CD4-positive, alpha-beta T cell (primary cell): ENCODE measurements around the gene CELA3B. TPM values are rescaled to one million over a fixed set of nuclear protein-coding genes. Genes with fewer than 3 reads are reported as not detected.
"Not testable (repeated sequence)": the region's sequence is repeated elsewhere in the genome, so short reads cannot be mapped to it uniquely, and the experiment has no call there.

Experiments used
- ATAC-seq: fragments of 200-7000 bp; cut with Tn5 transposase; one replicate; pipeline ENCODE4 v1.10.0; 2022; ENCODE audit warnings: mild to moderate bottlenecking; ENCODE audit not compliant: poor library complexity
- CTCF ChIA-PET: fragments of 350-600 bp; sonication (Branson Sonifier 250); formaldehyde crosslinking; loops from one replicate; lab custom pipeline; 2021; ENCODE audit warnings: antibody characterized with exemption, inconsistent platforms; lab: Charles Lee
- POLR2A ChIA-PET: fragments of 350-600 bp; sonication (Branson Sonifier 250); formaldehyde crosslinking; loops from one replicate; lab custom pipeline; 2021; ENCODE audit warnings: antibody characterized with exemption, inconsistent platforms; lab: Charles Lee
- DNase-seq, 14 experiments: peaks; one replicate each; pipeline ENCODE4 v3.0.0-alpha.2; 2013 to 2020; ENCODE audit warnings: mixed read lengths in 2 of 14
- H3K27ac ChIP-seq, 2 donors: one replicate each; pipeline versions ENCODE4 v1.5.1 to v1.7.0; 2013; ENCODE audit warnings: low read length in 2 of 2, low read depth in 1 of 2, mild to moderate bottlenecking in 1 of 2
- H3K27me3 ChIP-seq, 2 experiments: 1 replicate in 1 of 2; 2 replicates in 1 of 2; pipeline versions ENCODE4 v1.6.1 to v1.7.0; 2013; ENCODE audit warnings: low read length in 2 of 2, control low read depth in 1 of 2, mild to moderate bottlenecking in 1 of 2, moderate library complexity in 1 of 2; ENCODE audit not compliant: insufficient read depth in 2 of 2, control insufficient read depth in 1 of 2
- H3K36me3 ChIP-seq: one replicate; pipeline ENCODE4 v1.6.1; 2013; ENCODE audit warnings: low read length, control low read depth; ENCODE audit not compliant: insufficient read depth
- H3K4me1 ChIP-seq: one replicate; pipeline ENCODE4 v1.6.1; 2013; ENCODE audit warnings: low read length, control low read depth; ENCODE audit not compliant: insufficient read depth
- H3K4me3 ChIP-seq: one replicate; pipeline ENCODE4 v1.5.1; 2013; ENCODE audit warnings: mild to moderate bottlenecking, low read length, moderate library complexity
- H3K9me3 ChIP-seq, 2 experiments: 1 replicate in 1 of 2; 2 replicates in 1 of 2; pipeline versions ENCODE4 v1.6.1 to v1.7.0; 2013; ENCODE audit warnings: low read length in 2 of 2, mild to moderate bottlenecking in 2 of 2, control low read depth in 1 of 2, moderate library complexity in 1 of 2; ENCODE audit not compliant: control insufficient read depth in 1 of 2, insufficient read depth in 1 of 2
- H3K27ac Mint-ChIP-seq: one replicate; pipeline ENCODE4 v1.8.0; 2020; ENCODE audit warnings: mixed read lengths
- H3K27me3 Mint-ChIP-seq: one replicate; pipeline ENCODE4 v1.8.0; 2021; ENCODE audit warnings: mixed read lengths
- H3K36me3 Mint-ChIP-seq: one replicate; pipeline ENCODE4 v1.8.0; 2021; ENCODE audit warnings: low read depth, mixed read lengths
- H3K4me1 Mint-ChIP-seq: one replicate; pipeline ENCODE4 v1.8.0; 2021; ENCODE audit warnings: low read depth, mixed read lengths
- H3K4me3 Mint-ChIP-seq: one replicate; pipeline ENCODE4 v1.8.0; 2020; ENCODE audit warnings: mild to moderate bottlenecking, mixed read lengths
- H3K9me3 Mint-ChIP-seq: one replicate; pipeline ENCODE4 v1.8.0; 2020; ENCODE audit warnings: mixed read lengths
- intact Hi-C, 2 experiments: fragments of 100-400 bp; cut with DNase I in 1 of 2; cut with micrococcal nuclease in 1 of 2; formaldehyde crosslinking; loops; one replicate each; pipeline versions ENCODE4 v1.15.1 to v1.9.0; 2023 to 2025; cut with DNase I, micrococcal nuclease
- polyA plus RNA-seq, 2 donors: library from polyadenylated mRNA; unstranded; fragments of 120-200 nt; gene quantifications; one replicate each; pipeline ENCODE4 v1.2.1, GENCODE V29; 2013
- total RNA-seq, 174 experiments: library from RNA in 2 of 174; stranded (reverse) in 2 of 174; gene quantifications; one replicate each; pipeline ENCODE4 v1.2.3 and lab custom pipeline; 2021 to 2026
- TF ChIP-seq, protein P1 (sequence below): fragments of 200-600 bp; IDR thresholded peaks from one replicate; pipeline ENCODE4 v1.8.0; 2022; ENCODE audit warnings: antibody characterized with exemption, mild to moderate bottlenecking

Gene CELA3B, protein sequence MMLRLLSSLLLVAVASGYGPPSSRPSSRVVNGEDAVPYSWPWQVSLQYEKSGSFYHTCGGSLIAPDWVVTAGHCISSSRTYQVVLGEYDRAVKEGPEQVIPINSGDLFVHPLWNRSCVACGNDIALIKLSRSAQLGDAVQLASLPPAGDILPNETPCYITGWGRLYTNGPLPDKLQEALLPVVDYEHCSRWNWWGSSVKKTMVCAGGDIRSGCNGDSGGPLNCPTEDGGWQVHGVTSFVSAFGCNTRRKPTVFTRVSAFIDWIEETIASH
- not detected for total RNA-seq
- not detected for polyA plus RNA-seq (2013, experiment 1 of 2)
- polyA plus RNA-seq (2013, experiment 2 of 2) = not detected
- total RNA-seq (lab: John Stamatoyannopoulos, UW) = 0 to 0.06 (median 0) reads per million in 172 experiments

DNA sequence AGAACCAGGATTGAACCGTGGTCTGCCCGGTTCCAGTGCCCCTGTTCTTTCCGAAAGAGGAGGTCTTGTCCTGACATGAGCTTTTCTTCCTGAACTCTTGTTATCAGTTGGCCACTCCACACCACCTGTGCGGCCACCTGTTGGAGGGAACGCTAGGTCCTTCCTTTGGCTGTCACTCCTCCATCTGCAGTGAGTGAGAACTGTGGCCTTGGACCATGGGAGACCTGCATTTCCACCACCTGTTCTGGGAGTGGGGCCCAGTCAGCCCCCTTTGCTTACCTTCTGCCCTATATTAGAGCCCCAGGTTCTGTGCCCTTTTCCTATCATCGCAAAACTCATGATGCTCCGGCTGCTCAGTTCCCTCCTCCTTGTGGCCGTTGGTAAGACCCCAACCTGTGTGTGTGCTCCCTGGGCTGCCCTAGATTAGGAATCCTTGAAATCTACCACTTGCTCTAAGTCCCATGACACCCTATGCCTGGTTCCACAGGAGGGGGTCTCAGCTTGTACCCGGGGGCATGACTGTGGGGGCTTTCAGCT, at the start of gene CELA3B:
Gene CELA3B, plus strand, starts transcription at position 320 of the 537 bp plus-strand sequence. Its CDS starts 18 bp downstream, at position 338.
- H3K4me1 ChIP-seq, H3K27ac ChIP-seq, DNase-seq, H3K9me3 ChIP-seq, POLR2A ChIA-PET, ATAC-seq, H3K36me3 Mint-ChIP-seq, H3K9me3 Mint-ChIP-seq, intact Hi-C loops, CTCF ChIA-PET, H3K36me3 ChIP-seq, H3K4me3 ChIP-seq, H3K4me3 Mint-ChIP-seq, H3K27me3 ChIP-seq, H3K27me3 Mint-ChIP-seq, H3K4me1 Mint-ChIP-seq, H3K27ac Mint-ChIP-seq: not testable (repeated sequence)

DNA sequence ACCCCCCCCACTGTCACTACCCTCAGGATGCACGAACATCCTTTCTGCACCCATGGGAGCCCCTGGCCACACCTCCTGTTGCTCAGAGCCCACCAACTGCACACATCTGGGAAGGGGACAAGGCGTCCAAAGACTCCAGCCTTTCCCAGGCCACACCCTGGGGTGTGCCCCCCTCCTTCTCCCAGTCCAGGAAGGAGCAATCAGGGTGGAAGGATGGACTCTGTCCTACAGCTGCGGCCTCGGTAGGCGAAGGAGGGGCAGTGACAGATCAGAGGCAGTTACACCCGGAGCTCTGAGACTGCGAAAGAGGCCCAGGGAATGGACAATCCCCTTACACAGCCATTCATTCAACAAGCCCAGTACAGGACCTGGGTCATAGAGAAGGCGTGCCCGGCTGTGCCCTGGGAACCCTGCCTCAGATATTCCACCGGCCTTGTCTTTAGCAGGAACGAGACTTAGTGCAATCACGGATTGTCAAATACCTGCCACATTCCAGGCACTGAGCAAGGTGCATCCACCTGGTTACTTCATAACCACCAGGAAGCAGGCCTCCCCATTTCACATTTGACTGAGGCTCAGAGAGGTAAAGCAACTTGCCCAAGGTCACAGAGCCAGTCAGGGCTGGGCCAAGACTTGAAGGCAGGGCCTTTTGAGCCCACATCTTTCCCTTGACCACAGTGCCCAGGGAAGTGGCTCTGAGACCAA, 49.1 kb upstream of the CELA3B start:
- intact Hi-C loops = no loop called here

DNA sequence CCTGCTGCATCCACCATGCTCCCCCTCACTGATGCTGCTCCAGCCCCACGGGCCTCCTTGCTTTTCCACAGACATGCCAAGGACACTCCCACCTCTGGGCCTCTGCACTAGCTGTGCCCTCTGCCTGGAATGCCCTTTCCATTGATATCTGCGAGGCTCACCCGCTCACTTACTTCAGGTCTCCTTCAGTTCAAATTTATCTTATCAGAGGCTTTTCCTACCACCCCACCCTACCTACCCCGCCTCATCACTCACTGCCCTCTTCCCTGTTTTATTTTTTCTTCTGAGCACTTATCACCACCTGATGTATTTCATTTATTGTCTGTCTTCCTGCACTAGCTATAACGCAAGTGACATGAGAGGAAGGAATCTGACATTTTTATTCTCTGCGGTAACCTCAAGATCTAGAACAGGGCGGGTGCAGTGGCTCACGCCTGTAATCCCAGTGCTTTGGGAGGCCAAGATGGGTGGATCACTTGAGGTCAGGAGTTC, 46.7 kb upstream of the CELA3B start:
- Histone ChIP-seq H3K27me3 (no peaks in the 10 kb centered on the region), H3K4me3 (no peak overlapping the region), H3K4me1 (peaks cover 8% of the 10 kb centered on the region), H3K36me3 (no peaks in the 10 kb centered on the region), H3K9me3 (no peaks in the 10 kb centered on the region), H3K27ac (no peak overlapping the region)
- H3K36me3 Mint-ChIP-seq = no peaks in the 10 kb centered on the region
- POLR2A ChIA-PET = no interaction called here
- intact Hi-C loops = no loop called here
- DNase-seq (no peak), ATAC-seq (no peak)
- TF ChIP-seq, protein P1, sequence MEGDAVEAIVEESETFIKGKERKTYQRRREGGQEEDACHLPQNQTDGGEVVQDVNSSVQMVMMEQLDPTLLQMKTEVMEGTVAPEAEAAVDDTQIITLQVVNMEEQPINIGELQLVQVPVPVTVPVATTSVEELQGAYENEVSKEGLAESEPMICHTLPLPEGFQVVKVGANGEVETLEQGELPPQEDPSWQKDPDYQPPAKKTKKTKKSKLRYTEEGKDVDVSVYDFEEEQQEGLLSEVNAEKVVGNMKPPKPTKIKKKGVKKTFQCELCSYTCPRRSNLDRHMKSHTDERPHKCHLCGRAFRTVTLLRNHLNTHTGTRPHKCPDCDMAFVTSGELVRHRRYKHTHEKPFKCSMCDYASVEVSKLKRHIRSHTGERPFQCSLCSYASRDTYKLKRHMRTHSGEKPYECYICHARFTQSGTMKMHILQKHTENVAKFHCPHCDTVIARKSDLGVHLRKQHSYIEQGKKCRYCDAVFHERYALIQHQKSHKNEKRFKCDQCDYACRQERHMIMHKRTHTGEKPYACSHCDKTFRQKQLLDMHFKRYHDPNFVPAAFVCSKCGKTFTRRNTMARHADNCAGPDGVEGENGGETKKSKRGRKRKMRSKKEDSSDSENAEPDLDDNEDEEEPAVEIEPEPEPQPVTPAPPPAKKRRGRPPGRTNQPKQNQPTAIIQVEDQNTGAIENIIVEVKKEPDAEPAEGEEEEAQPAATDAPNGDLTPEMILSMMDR = no peak
- peaks cover 7% of the 10 kb centered on the region for H3K4me1 Mint-ChIP-seq
- H3K4me3 Mint-ChIP-seq = no peak overlapping the region
- no peak overlapping the region for H3K27ac Mint-ChIP-seq
- no peaks in the 10 kb centered on the region for H3K9me3 Mint-ChIP-seq
- CTCF ChIA-PET = no interaction called here
- H3K27me3 Mint-ChIP-seq = no peaks in the 10 kb centered on the region

More for the DNA sequence above, 49.1 kb upstream of the CELA3B start:
- Histone ChIP-seq H3K9me3 (no peaks in the 10 kb centered on the region), H3K4me1 (no peaks in the 10 kb centered on the region), H3K27ac (no peak overlapping the region), H3K36me3 (no peaks in the 10 kb centered on the region), H3K4me3 (no peak overlapping the region), H3K27me3 (no peaks in the 10 kb centered on the region)
- ATAC-seq (no peak), DNase-seq (no peak)
- CTCF ChIA-PET = no interaction called here
- Mint-ChIP-seq H3K27me3 (no peaks in the 10 kb centered on the region), H3K9me3 (no peaks in the 10 kb centered on the region), H3K27ac (no peak overlapping the region), H3K36me3 (no peaks in the 10 kb centered on the region), H3K4me1 (no peaks in the 10 kb centered on the region), H3K4me3 (no peak overlapping the region)
- POLR2A ChIA-PET = no interaction called here
- TF ChIP-seq, protein P1 = no peak
